Naive thymus-derived CD4-positive, alpha-beta T cell (primary cell): ENCODE results near the gene CCDC85B. TPM values are rescaled to one million over a fixed set of nuclear protein-coding genes. Genes with fewer than 3 reads are reported as not detected.

ENCODE experiments used
- ATAC-seq: fragments of 150-1000 bp; cut with Tn5 transposase; 2 replicates; pipeline ENCODE4 v1.10.0; 2021; ENCODE audit warnings: mild to moderate bottlenecking, moderate library complexity
- CTCF ChIA-PET: fragments of 350-600 bp; sonication (Branson Sonifier 250); formaldehyde crosslinking; loops from one replicate; lab custom pipeline; 2021; ENCODE audit warnings: antibody characterized with exemption; lab: Charles Lee
- POLR2A ChIA-PET: fragments of 350-600 bp; sonication (Branson Sonifier 250); formaldehyde crosslinking; loops from one replicate; lab custom pipeline; 2021; ENCODE audit warnings: antibody characterized with exemption, inconsistent platforms; lab: Charles Lee
- DNase-seq, 9 donors: peaks; one replicate each; pipeline versions ENCODE4 v3.0.0 to v3.0.0-alpha.2; 2020 to 2022; ENCODE audit warnings: mixed read lengths in 1 of 9
- H3K27ac ChIP-seq: one replicate; pipeline ENCODE4 v1.7.0; 2013; ENCODE audit warnings: mild to moderate bottlenecking, low read depth, low read length, moderate library complexity
- H3K27me3 ChIP-seq, 2 donors: one replicate each; pipeline ENCODE4 v1.7.0; 2013; ENCODE audit warnings: low read length in 2 of 2, mild to moderate bottlenecking in 2 of 2, moderate library complexity in 2 of 2; ENCODE audit not compliant: control insufficient read depth in 2 of 2, insufficient read depth in 2 of 2
- H3K36me3 ChIP-seq, 3 experiments: 1 replicate in 2 of 3; 2 replicates in 1 of 3; pipeline ENCODE4 v1.7.0; 2013; ENCODE audit warnings: low read length in 3 of 3, mild to moderate bottlenecking in 3 of 3, moderate library complexity in 1 of 3; ENCODE audit not compliant: insufficient read depth in 3 of 3, control insufficient read depth in 2 of 3
- H3K4me1 ChIP-seq, 2 donors: one replicate each; pipeline ENCODE4 v1.7.0; 2013; ENCODE audit warnings: low read length in 2 of 2, mild to moderate bottlenecking in 2 of 2, moderate library complexity in 1 of 2; ENCODE audit not compliant: control insufficient read depth in 2 of 2, insufficient read depth in 2 of 2
- H3K4me3 ChIP-seq: 2 replicates; pipeline ENCODE4 v1.7.0; 2013; ENCODE audit warnings: mild to moderate bottlenecking, low read length
- H3K9me3 ChIP-seq, 3 experiments: 1 replicate in 2 of 3; 2 replicates in 1 of 3; pipeline ENCODE4 v1.7.0; 2013; ENCODE audit warnings: low read length in 3 of 3; ENCODE audit not compliant: control insufficient read depth in 2 of 3
- H3K27ac Mint-ChIP-seq, 9 donors: one replicate each; pipeline ENCODE4 v1.8.0; 2020 to 2022; ENCODE audit warnings: mixed read lengths in 9 of 9, mild to moderate bottlenecking in 8 of 9, moderate library complexity in 5 of 9, inconsistent platforms in 2 of 9
- H3K27me3 Mint-ChIP-seq, 5 donors: one replicate each; pipeline ENCODE4 v1.8.0; 2021 to 2022; ENCODE audit warnings: mixed read lengths in 5 of 5, mild to moderate bottlenecking in 1 of 5
- H3K36me3 Mint-ChIP-seq, 5 donors: one replicate each; pipeline ENCODE4 v1.8.0; 2020 to 2022; ENCODE audit warnings: mixed read lengths in 5 of 5, mild to moderate bottlenecking in 3 of 5, inconsistent platforms in 1 of 5
- H3K4me1 Mint-ChIP-seq, 7 donors: one replicate each; pipeline ENCODE4 v1.8.0; 2020 to 2022; ENCODE audit warnings: mixed read lengths in 7 of 7, mild to moderate bottlenecking in 3 of 7, inconsistent platforms in 1 of 7
- H3K4me3 Mint-ChIP-seq, 10 donors: one replicate each; pipeline ENCODE4 v1.8.0; 2020 to 2022; ENCODE audit warnings: mild to moderate bottlenecking in 10 of 10, mixed read lengths in 10 of 10, moderate library complexity in 6 of 10, inconsistent platforms in 2 of 10
- H3K9me3 Mint-ChIP-seq, 11 donors: one replicate each; pipeline ENCODE4 v1.8.0; 2020 to 2022; ENCODE audit warnings: mixed read lengths in 11 of 11, mild to moderate bottlenecking in 4 of 11, inconsistent platforms in 1 of 11, moderate library complexity in 1 of 11
- intact Hi-C, 2 donors: fragments of 100-400 bp; cut with micrococcal nuclease; formaldehyde crosslinking; loops; one replicate each; pipeline ENCODE4 v1.15.1; 2023
- polyA plus RNA-seq, 2 donors: library from polyadenylated mRNA; unstranded; fragments of 300-500 nt; fragmentation: Illumina TruSeq; gene quantifications; one replicate each; pipeline ENCODE4 v1.2.3, GENCODE V29; 2021
- total RNA-seq, 6 experiments: library from RNA in 5 of 6; stranded (reverse) in 5 of 6; gene quantifications; 1 replicate in 5 of 6; 2 replicates in 1 of 6; pipeline ENCODE4 v1.2.3 and lab custom pipeline; 2021 to 2026

The CCDC85B gene
- total and polyA plus RNA-seq, 7 experiments from 2014 or later = 21.1 to 85.0 (median 27.4) TPM

DNA sequence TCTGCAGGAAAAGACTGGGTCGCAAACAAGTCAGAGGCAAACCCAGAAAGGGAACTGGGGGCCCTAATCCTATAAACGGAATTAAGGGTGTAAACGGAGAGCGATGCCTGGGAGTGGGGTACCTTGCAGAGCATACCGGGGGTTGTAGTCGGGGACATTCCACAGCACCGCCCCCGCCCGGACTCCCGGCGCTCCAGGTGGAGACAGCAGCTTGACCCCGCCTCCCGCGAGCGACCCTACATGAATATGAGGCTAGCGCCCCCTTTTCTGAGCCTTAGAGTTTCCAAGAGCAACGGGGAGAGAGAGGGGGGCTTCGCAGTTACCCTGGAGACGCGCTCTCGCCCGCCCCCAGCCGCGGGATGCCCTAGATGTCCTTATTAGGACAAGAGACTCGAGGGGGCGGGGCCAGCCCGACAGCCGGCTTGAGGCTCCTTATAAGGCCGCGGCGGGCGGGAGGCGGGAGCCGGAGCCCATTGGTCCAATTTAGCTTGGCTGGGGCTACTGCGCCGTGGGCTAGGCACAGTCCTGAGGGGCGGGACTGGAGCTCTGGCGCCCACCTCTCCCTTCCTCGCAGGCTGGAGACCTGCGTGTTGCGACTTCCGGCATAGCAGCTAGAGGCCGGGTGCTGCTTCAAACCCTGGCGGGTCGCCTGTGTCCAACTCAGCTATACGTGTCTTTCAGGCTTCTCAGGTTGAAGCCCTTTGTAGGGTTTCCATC, 31.2 kb upstream of the CCDC85B start:
- peak overlapping the region; percentile 65 for H3K4me3 ChIP-seq
- CTCF ChIA-PET = interaction anchor here (0.6 to 8.3 kb wide), 17 partner anchors 11 to 283 kb away, joined by 3 to 159 read pairs (median 4); partner anchors contain the start of genes CCDC85B, EHBP1L1, FIBP and KAT5
- POLR2A ChIA-PET = interaction anchor here (0.6 to 12.9 kb wide), 39 partner anchors 11 to 1381 kb away, joined by 3 to 316 read pairs (median 6); partner anchors contain the start of genes AP5B1, BANF1, C11orf68 and CCDC85B
- Mint-ChIP-seq H3K4me3 (peak overlapping the region; percentile 92 to 100 (median 97)), H3K27me3 (no peaks in the 10 kb centered on the region), H3K4me1 (peaks cover 36 to 63% (median 51%) of the 10 kb centered on the region in 7 donors), H3K36me3 (peaks cover 16 to 39% (median 24%) of the 10 kb centered on the region in 5 donors), H3K9me3 (peaks cover 0 to 9% (median 0%) of the 10 kb centered on the region in 11 donors), H3K27ac (peak overlapping the region; percentile 88 to 99 (median 97))
- H3K27ac ChIP-seq = peak overlapping the region; percentile 88
- H3K4me1 ChIP-seq = peaks cover 39 to 41% of the 10 kb centered on the region in 2 donors
- ATAC-seq (peak; percentile 71), DNase-seq (peak; percentile 84 to 97 (median 90))
- intact Hi-C loops = loop anchor here (1.0 to 10.0 kb wide), 15 partner anchors 14 to 1542 kb away; partner anchors contain the start of genes RELA (in 2 of the 2), AP5B1 (in 1 of the 2), EFEMP2 (in 1 of the 2) and FOSL1 (in 1 of the 2)
- H3K36me3 ChIP-seq = peaks cover 21 to 61% (median 33%) of the 10 kb centered on the region in 3 experiments
- no peaks in the 10 kb centered on the region for H3K9me3 ChIP-seq
- no peaks in the 10 kb centered on the region for H3K27me3 ChIP-seq

DNA sequence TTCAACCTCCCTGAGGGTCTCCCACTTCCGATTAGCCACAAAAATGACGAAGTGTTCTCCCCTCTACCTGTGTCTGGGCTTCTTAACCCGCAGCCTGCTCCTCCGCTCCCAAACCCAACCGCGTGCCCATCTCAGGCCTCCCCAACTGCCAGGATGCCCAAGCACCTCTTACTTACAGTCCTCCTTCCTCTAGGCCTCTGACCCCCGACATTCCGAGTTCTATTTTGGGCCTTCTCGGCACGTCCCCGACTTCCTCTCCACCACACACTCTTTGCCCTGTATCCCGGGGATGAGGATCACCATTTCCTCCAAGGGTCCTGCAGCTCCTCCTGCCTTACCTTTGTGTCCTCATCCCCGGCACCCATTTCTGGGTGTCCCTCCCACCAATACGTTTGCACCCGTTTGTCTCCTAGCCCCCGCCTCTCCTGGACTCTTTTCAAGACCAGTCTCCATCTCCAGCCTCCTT, 30.6 kb upstream of the CCDC85B start:
- Mint-ChIP-seq H3K27ac (peak overlapping the region; percentile 88 to 99 (median 97)), H3K9me3 (peaks cover 0 to 9% (median 0%) of the 10 kb centered on the region in 11 donors), H3K4me1 (peaks cover 30 to 57% (median 45%) of the 10 kb centered on the region in 7 donors), H3K36me3 (peaks cover 10 to 33% (median 20%) of the 10 kb centered on the region in 5 donors), H3K27me3 (no peaks in the 10 kb centered on the region), H3K4me3 (peak overlapping the region; percentile 92 to 100 (median 97))
- ATAC-seq = no peak
- Histone ChIP-seq H3K36me3 (peaks cover 15 to 61% (median 27%) of the 10 kb centered on the region in 3 experiments), H3K27me3 (no peaks in the 10 kb centered on the region), H3K27ac (peak overlapping the region; percentile 88), H3K4me3 (peak overlapping the region; percentile 65), H3K4me1 (peaks cover 35 to 39% of the 10 kb centered on the region in 2 donors), H3K9me3 (no peaks in the 10 kb centered on the region)
- intact Hi-C loops = loop anchor here (1.0 to 10.0 kb wide), 20 partner anchors 8 to 1543 kb away; partner anchors contain the start of genes RELA (in 2 of the 2), AP5B1 (in 1 of the 2), C11orf68 (in 1 of the 2) and DRAP1 (in 1 of the 2)
- peak in 1 of 9 donors; percentile 40 for DNase-seq
- ChIA-PET POLR2A (interaction anchor here (0.6 to 12.9 kb wide), 39 partner anchors 10 to 1380 kb away, joined by 3 to 316 read pairs (median 6); partner anchors contain the start of genes AP5B1, BANF1, C11orf68 and CCDC85B), CTCF (interaction anchor here (0.6 to 8.3 kb wide), 18 partner anchors 10 to 284 kb away, joined by 3 to 159 read pairs (median 4); partner anchors contain the start of genes CCDC85B, EHBP1L1, FIBP and KAT5)

DNA sequence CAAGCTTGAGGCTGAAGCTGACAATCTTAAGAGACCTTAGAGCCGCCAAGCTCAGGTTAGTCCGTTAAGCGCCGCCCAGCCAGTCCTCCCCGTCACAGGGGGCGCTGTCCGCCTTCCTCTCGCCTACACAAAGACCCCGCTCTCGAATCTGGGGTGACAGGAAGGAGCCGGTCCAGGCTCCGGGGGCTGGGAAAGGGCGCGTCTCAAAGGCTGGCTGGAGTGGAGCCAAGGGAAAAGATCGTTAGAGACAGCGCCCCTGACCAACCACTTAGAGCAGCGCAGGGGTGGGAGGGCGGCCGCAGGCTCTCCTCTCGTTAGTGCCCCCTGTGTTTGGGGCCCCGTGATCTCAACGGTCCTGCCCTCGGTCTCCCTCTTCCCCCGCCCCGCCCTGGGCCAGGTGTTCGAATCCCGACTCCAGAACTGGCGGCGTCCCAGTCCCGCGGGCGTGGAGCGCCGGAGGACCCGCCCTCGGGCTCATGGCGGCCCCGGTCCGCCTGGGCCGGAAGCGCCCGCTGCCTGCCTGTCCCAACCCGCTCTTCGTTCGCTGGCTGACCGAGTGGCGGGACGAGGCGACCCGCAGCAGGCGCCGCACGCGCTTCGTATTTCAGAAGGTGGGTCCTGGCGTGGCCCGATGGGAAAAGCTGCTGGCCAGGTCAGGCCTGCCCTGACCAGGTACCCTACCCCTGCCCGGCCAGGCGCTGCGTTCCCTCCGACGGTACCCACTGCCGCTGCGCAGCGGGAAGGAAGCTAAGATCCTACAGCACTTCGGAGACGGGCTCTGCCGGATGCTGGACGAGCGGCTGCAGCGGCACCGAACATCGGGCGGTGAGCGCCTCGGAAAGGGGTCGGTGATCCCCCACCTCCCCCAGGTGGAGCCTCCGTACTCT, 30.0 kb upstream of the CCDC85B start, which contains the start of gene MUS81:
Gene MUS81 (plus strand): TSS at position 156 of the 887 bp plus-strand sequence. CDS start 321 bp downstream, at position 477.
- peak within 1 kb of the TSS; percentile 88 to 99 (median 97) for H3K27ac Mint-ChIP-seq
- H3K36me3 ChIP-seq = peaks cover 8 to 61% (median 20%) of the 10 kb centered on the region in 3 experiments
- DNase-seq (peak; percentile 91 to 96 (median 95)), ATAC-seq (peak; percentile 63)
- H3K9me3 Mint-ChIP-seq = peaks cover 0 to 8% (median 0%) of the 10 kb centered on the region in 11 donors
- ChIA-PET POLR2A (interaction anchor here (0.6 to 12.9 kb wide), 40 partner anchors 10 to 1379 kb away, joined by 3 to 316 read pairs (median 6); partner anchors contain the start of genes AP5B1, BANF1, C11orf68 and CCDC85B), CTCF (interaction anchor here (0.8 to 8.3 kb wide), 15 partner anchors 10 to 285 kb away, joined by 3 to 159 read pairs (median 4); partner anchors contain the start of genes CCDC85B, EHBP1L1, FIBP and KAT5)
- H3K4me1 ChIP-seq = peaks cover 28 to 36% of the 10 kb centered on the region in 2 donors
- H3K4me1 Mint-ChIP-seq = peaks cover 28 to 52% (median 39%) of the 10 kb centered on the region in 7 donors
- peak within 1 kb of the TSS; percentile 92 to 100 (median 97) for H3K4me3 Mint-ChIP-seq
- peak within 1 kb of the TSS; percentile 65 for H3K4me3 ChIP-seq
- H3K27me3 Mint-ChIP-seq = no peaks in the 10 kb centered on the region
- intact Hi-C loops = loop anchor here (1.0 kb wide), 5 partner anchors 8 to 101 kb away; partner anchors contain the start of genes C11orf68 (in 1 of the 2), DRAP1 (in 1 of the 2) and SART1 (in 1 of the 2)
- no peaks in the 10 kb centered on the region for H3K27me3 ChIP-seq
- no peaks in the 10 kb centered on the region for H3K9me3 ChIP-seq
- H3K27ac ChIP-seq = peak within 1 kb of the TSS; percentile 88
- H3K36me3 Mint-ChIP-seq = peaks cover 9 to 31% (median 17%) of the 10 kb centered on the region in 5 donors

DNA sequence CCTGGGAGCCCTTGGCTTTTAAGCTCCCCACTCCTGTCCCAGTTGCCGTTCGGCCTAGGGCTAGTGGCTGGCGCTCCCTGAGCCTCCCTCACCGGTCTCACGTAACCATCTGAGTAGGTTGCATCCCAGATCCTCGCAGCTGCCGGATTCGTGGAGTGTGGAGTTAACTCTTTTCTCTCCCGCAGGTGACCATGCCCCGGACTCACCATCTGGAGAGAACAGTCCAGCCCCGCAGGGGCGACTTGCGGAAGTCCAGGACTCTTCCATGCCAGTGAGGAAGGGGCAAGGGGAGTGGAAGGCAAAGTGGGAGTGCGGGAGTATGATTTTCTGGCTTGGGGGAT, 29.3 kb upstream of the CCDC85B start:
- H3K4me1 ChIP-seq = peaks cover 22 to 30% of the 10 kb centered on the region in 2 donors
- no peaks in the 10 kb centered on the region for H3K27me3 ChIP-seq
- ATAC-seq = no peak
- ChIA-PET POLR2A (interaction anchor here (0.6 to 12.9 kb wide), 14 partner anchors 9 to 451 kb away, joined by 3 to 316 read pairs (median 23); partner anchors contain the start of genes BANF1, C11orf68, CCDC85B and CTSW), CTCF (interaction anchor here (1.2 to 8.3 kb wide), 3 partner anchors 9 to 27 kb away, joined by 3 to 159 read pairs (median 30); partner anchors contain the start of genes CCDC85B and FIBP)
- peaks cover 27 to 46% (median 32%) of the 10 kb centered on the region in 7 donors for H3K4me1 Mint-ChIP-seq
- DNase-seq = peak in 2 of 9 donors; percentile 8 to 25
- peak overlapping the region; percentile 67 to 99 (median 96) for H3K27ac Mint-ChIP-seq
- H3K9me3 Mint-ChIP-seq = peaks cover 0 to 6% (median 0%) of the 10 kb centered on the region in 11 donors
- peak overlapping the region; percentile 92 to 100 (median 97) for H3K4me3 Mint-ChIP-seq
- H3K27me3 Mint-ChIP-seq = no peaks in the 10 kb centered on the region
- H3K4me3 ChIP-seq = peak overlapping the region; percentile 65
- intact Hi-C loops = no loop called here
- H3K9me3 ChIP-seq = no peaks in the 10 kb centered on the region
- peak overlapping the region; percentile 88 for H3K27ac ChIP-seq
- peaks cover 5 to 61% (median 14%) of the 10 kb centered on the region in 3 experiments for H3K36me3 ChIP-seq
- H3K36me3 Mint-ChIP-seq = peaks cover 7 to 25% (median 11%) of the 10 kb centered on the region in 5 donors

DNA sequence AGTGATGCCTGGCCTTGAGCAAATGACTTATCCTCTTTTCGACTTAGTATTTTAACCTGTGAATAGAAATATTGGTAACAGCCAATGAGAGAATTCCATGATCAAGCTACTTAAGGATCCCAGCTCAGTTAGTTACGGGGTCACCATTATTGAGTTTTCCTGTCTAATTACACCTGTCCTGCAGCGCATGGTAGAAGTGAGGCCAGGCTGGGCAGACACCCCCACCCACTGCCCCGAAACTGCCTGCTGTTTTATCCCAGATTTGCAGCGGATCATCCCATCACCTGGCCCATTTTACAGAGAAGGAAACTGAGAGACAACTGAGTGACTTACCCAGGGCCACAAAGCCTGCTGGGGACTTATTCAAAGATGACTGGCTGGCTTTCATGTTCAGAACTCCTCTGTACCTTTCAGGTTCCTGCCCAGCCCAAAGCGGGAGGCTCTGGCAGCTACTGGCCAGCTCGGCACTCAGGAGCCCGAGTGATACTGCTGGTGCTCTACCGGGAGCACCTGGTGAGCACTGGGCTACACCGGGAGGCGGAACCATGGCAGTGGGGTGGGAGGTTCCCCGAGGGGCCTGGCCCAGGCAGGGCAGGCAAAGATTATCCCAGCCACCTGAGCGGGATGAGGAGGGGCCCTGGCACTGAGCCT, 28.8 kb upstream of the CCDC85B start:
- ATAC-seq (no peak), DNase-seq (peak in 2 of 9 donors; percentile 3 to 21)
- H3K4me3 ChIP-seq = peak overlapping the region; percentile 65
- ChIA-PET POLR2A (interaction anchor here (0.9 to 12.9 kb wide), 11 partner anchors 9 to 450 kb away, joined by 3 to 316 read pairs (median 54); partner anchors contain the start of genes BANF1, C11orf68, CCDC85B and CTSW), CTCF (interaction anchor here (1.2 to 8.3 kb wide), 3 partner anchors 9 to 26 kb away, joined by 3 to 159 read pairs (median 30); partner anchors contain the start of genes CCDC85B and FIBP)
- H3K27ac Mint-ChIP-seq = peak overlapping the region in 8 of 9 donors; percentile 43 to 99 (median 96)
- peaks cover 22 to 41% (median 27%) of the 10 kb centered on the region in 7 donors for H3K4me1 Mint-ChIP-seq
- H3K36me3 Mint-ChIP-seq = peaks cover 2 to 20% (median 9%) of the 10 kb centered on the region in 5 donors
- no peaks in the 10 kb centered on the region for H3K9me3 ChIP-seq
- peak overlapping the region; percentile 92 to 100 (median 97) for H3K4me3 Mint-ChIP-seq
- peaks cover 5 to 61% (median 12%) of the 10 kb centered on the region in 3 experiments for H3K36me3 ChIP-seq
- peaks cover 0 to 1% (median 0%) of the 10 kb centered on the region in 11 donors for H3K9me3 Mint-ChIP-seq
- peaks cover 18 to 25% of the 10 kb centered on the region in 2 donors for H3K4me1 ChIP-seq
- intact Hi-C loops = no loop called here
- H3K27me3 ChIP-seq = no peaks in the 10 kb centered on the region
- H3K27ac ChIP-seq = peak overlapping the region; percentile 88
- H3K27me3 Mint-ChIP-seq = no peaks in the 10 kb centered on the region
